K562 (cell line): Measurements from ENCODE around the gene BCORL1. TPM values are rescaled to one million over a fixed set of nuclear protein-coding genes. Genes with fewer than 3 reads are reported as not detected.
A peak's percentile ranks its signal among the peaks of the same experiment; 100 is the strongest.

Source experiments
- ATAC-seq: fragments of 200-7000 bp; cut with Tn5 transposase; 3 replicates; pipeline ENCODE4 v1.9.1; 2020; ENCODE audit warnings: moderate library complexity
- BruUV-seq: library from RNA; stranded (reverse); fragments of 400-500 nt; replicated peaks from 2 replicates; lab custom pipeline; 2021; lab: Mats Ljungman, UMichigan
- CTCF ChIA-PET: fragments of 300-600 bp; formaldehyde crosslinking; extraction: SDS; loops from one replicate; lab custom pipeline; 2021; ENCODE audit warnings: low intra/inter-chr PET ratio; lab: Yijun Ruan, JAX
- POLR2A ChIA-PET: fragments of 300-600, 350-650 bp; sonication (Branson Sonifier 250); formaldehyde crosslinking; extraction: SDS; loops from one replicate; lab custom pipeline; 2021; ENCODE audit warnings: antibody characterized with exemption, inconsistent platforms; lab: Yijun Ruan, JAX
- DNase-seq, 4 experiments: peaks; one replicate each; pipeline versions ENCODE4 v3.0.0 to v3.0.0-alpha.2; 2011 to 2018; ENCODE audit warnings: low spot score in 3 of 4, mixed read lengths in 3 of 4; ENCODE audit errors: extremely low read depth in 1 of 4
- FAIRE-seq: peaks from 2 replicates; lab custom pipeline; 2011; peaks lifted over from hg19 to GRCh38; lab: Jason Lieb, UNC
- H2AFZ ChIP-seq: 2 replicates; pipeline ENCODE4 v1.6.0; 2011; ENCODE audit warnings: low read depth, low read length, control low read depth, inconsistent platforms
- H3K27ac ChIP-seq: fragments of 200-600 bp; 3 replicates; pipeline ENCODE4 v1.8.0; 2011; ENCODE audit warnings: low read depth, mild to moderate bottlenecking, control low read depth, inconsistent platforms, low read length, moderate library complexity, mixed read lengths; ENCODE audit errors: extremely low read depth
- H3K27me3 ChIP-seq, 2 experiments: fragments of 300-600 bp in 1 of 2; 2 replicates in 1 of 2; 3 replicates in 1 of 2; pipeline versions ENCODE4 v1.6.0 to v1.8.0; 2011; ENCODE audit warnings: inconsistent platforms in 2 of 2, low read length in 2 of 2, mild to moderate bottlenecking in 1 of 2, mixed read lengths in 1 of 2, moderate library complexity in 1 of 2; ENCODE audit not compliant: control insufficient read depth in 2 of 2, insufficient read depth in 2 of 2
- H3K36me3 ChIP-seq: fragments of 300-600 bp; 3 replicates; pipeline ENCODE4 v1.8.0; 2011; ENCODE audit warnings: mild to moderate bottlenecking, low read length, inconsistent platforms; ENCODE audit not compliant: control insufficient read depth, insufficient read depth
- H3K4me1 ChIP-seq, 2 experiments: fragments of 200-600 bp in 1 of 2; replicated peaks in 1 of 2; 2 replicates in 1 of 2; 3 replicates in 1 of 2; pipeline versions ENCODE4 v1.5.1 to v1.8.0; 2011; ENCODE audit warnings: inconsistent platforms in 2 of 2, low read length in 2 of 2, mild to moderate bottlenecking in 1 of 2, mixed read lengths in 1 of 2, moderate library complexity in 1 of 2; ENCODE audit not compliant: control insufficient read depth in 2 of 2, insufficient read depth in 2 of 2
- H3K4me2 ChIP-seq: 2 replicates; pipeline ENCODE4 v1.6.1; 2011; ENCODE audit warnings: low read length, control low read depth, inconsistent platforms, mixed read lengths; ENCODE audit not compliant: insufficient read depth
- H3K4me3 ChIP-seq: fragments of 200-600 bp; sonication (generic), shearing (Covaris generic); 2 replicates; pipeline ENCODE4 v1.5.1; 2016; ENCODE audit warnings: control low read depth, inconsistent platforms
- H3K79me2 ChIP-seq: fragments of 200-600 bp; 3 replicates; pipeline ENCODE4 v1.8.0; 2011; ENCODE audit warnings: low read length, inconsistent platforms; ENCODE audit not compliant: control insufficient read depth, insufficient read depth
- H3K9ac ChIP-seq, 2 experiments: 2 replicates each; pipeline versions ENCODE4 v1.6.0 to v1.6.1; 2011; ENCODE audit warnings: low read depth in 2 of 2, low read length in 2 of 2, control low read depth in 1 of 2, inconsistent platforms in 1 of 2, mild to moderate bottlenecking in 1 of 2, mixed read lengths in 1 of 2; ENCODE audit not compliant: insufficient read depth in 1 of 2
- H3K9me1 ChIP-seq: one replicate; pipeline ENCODE4 v1.6.0; 2011; ENCODE audit warnings: inconsistent platforms, mild to moderate bottlenecking, low read length, moderate library complexity; ENCODE audit not compliant: control insufficient read depth, insufficient read depth
- H3K9me3 ChIP-seq: replicated peaks from 2 replicates; pipeline ENCODE4 v1.5.1; 2011; ENCODE audit warnings: low read depth, low read length, inconsistent platforms; ENCODE audit not compliant: control insufficient read depth, insufficient read depth
- H4K20me1 ChIP-seq: replicated peaks from 2 replicates; pipeline ENCODE4 v1.6.1; 2011; ENCODE audit warnings: low read length, inconsistent platforms, mixed read lengths; ENCODE audit not compliant: control insufficient read depth, insufficient read depth
- ATF1 ChIP-seq, 2 experiments: fragments of 450-650 bp in 1 of 2; IDR thresholded peaks; 2 replicates each; pipeline ENCODE4 v1.6.1; 2016; ENCODE audit warnings: missing compliant biosample characterization in 1 of 2, missing genetic modification characterization in 1 of 2
- CBX1 ChIP-seq: sonication (generic); IDR thresholded peaks from 2 replicates; pipeline ENCODE4 v1.6.1; 2016; ENCODE audit warnings: antibody characterized with exemption, low read depth, mild to moderate bottlenecking
- WGBS: fragments of 100-300 bp; shearing (Covaris generic); methylation state at CpG from one replicate; pipeline ENCODE4 v1.1.6; 2016; ENCODE audit warnings: low coverage, mixed read lengths; ENCODE audit not compliant: insufficient coverage; ENCODE audit errors: missing lambda C conversion rate; 5-methylcytosine and 5-hydroxymethylcytosine counted together
- in situ Hi-C: fragments of 300-500 bp; cut with MboI; formaldehyde crosslinking; loops from 4 replicates; pipeline ENCODE4 v1.15.0; 2018; ENCODE audit warnings: inconsistent platforms, mixed read lengths
- intact Hi-C: fragments of 100-400 bp; cut with micrococcal nuclease; formaldehyde crosslinking; loops from 2 replicates; pipeline ENCODE4 v1.14.2; 2022
- polyA plus RNA-seq, 8 experiments: library from polyadenylated mRNA; depleted of rRNA in 4 of 8; stranded (reverse) in 5 of 8; unstranded in 3 of 8; fragments of >200 nt; fragmentation: Nextera tagmentation in 2 of 8; fragmentation: Illumina TruSeq in 1 of 8; extraction: Ambion mirVana in 2 of 8; extraction: Trizol in 1 of 8; gene quantifications; 2 replicates each; pipeline versions ENCODE4 v1.2.1 to v1.2.3, GENCODE V29; 2011 to 2014; ENCODE audit warnings: inconsistent platforms in 1 of 8, missing spikeins in 1 of 8
- total RNA-seq, 7 experiments: library from RNA; depleted of rRNA in 6 of 7; stranded (reverse); fragments of >200 nt in 6 of 7; fragmentation: Illumina TruSeq in 2 of 7; extraction: Trizol in 2 of 7; gene quantifications; 2 replicates each; pipeline versions ENCODE4 v1.2.1 to v1.2.3, GENCODE V29; 2011 to 2021; ENCODE audit warnings: low replicate concordance in 1 of 7
- TF ChIP-seq, protein P1 (sequence below): fragments of 200-800 bp; sonication (Bioruptor generic); IDR thresholded peaks from 2 replicates; pipeline ENCODE4 v1.6.1; 2017; ENCODE audit warnings: missing genetic modification characterization, missing compliant biosample characterization

The BCORL1 gene
- total and polyA plus RNA-seq, 9 of the 15 experiments (the other 6 are each of a cell fraction or from before 2014, with no cell fraction given), result 0.48 to 29.6 (median 2.1) TPM

DNA sequence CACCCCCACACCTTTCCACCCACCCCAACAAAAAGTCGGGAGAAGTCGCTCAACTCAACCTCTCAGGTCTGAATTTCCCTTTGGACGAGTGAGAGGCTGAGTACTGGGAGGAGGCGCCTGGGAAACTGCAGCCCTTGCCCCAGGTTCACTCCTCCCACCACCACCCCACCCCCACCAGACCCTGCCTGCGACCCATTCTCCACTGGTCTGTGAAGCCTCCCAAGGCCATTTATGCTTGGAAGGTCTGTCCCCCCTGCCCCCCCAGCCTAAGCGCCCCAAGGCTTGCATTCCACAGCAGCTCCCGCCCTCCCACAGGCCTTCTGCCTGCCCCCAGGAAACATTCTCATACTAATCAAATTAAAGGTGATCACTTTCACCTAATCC is 100.7 kb downstream of the BCORL1 start:
- in situ Hi-C loops, result no loop called here
- Histone ChIP-seq H3K4me1 (peaks cover 61 to 62% of the 10 kb centered on the region in 2 experiments), H3K4me3 (no peak overlapping the region; the same call in 1 of the 2 replicates), H4K20me1 (0 out of 2 replicates have a peak, but pooled peaks cover 4% of the 10 kb centered on the region), H3K27ac (peak overlapping the region; percentile 78), H3K9ac (no peak overlapping the region; a peak in 1 of 4 replicates), H3K36me3 (peaks cover 62% of the 10 kb centered on the region; the same call in 2 of the 3 replicates), H3K79me2 (peaks cover 70% of the 10 kb centered on the region), H3K9me1 (peaks cover 8% of the 10 kb centered on the region), H2AFZ (no peak overlapping the region), H3K27me3 (no peaks in the 10 kb centered on the region), H3K9me3 (no peaks in the 10 kb centered on the region), H3K4me2 (peak overlapping the region; percentile 72)
- WGBS, result 0% methylated on average over 3 of the region's 7 CpGs
- no TSS peak for BruUV-seq
- TF ChIP-seq CBX1 (0 out of 2 replicates have a peak, but pooled peaks have one; percentile 1), ATF1 (CRISPR knock-in tag; IDR thresholded peaks at IDR 0.05) (no peak), ATF1 (tag; IDR thresholded peaks at IDR 0.05) (no peak)
- TF ChIP-seq, protein P1, sequence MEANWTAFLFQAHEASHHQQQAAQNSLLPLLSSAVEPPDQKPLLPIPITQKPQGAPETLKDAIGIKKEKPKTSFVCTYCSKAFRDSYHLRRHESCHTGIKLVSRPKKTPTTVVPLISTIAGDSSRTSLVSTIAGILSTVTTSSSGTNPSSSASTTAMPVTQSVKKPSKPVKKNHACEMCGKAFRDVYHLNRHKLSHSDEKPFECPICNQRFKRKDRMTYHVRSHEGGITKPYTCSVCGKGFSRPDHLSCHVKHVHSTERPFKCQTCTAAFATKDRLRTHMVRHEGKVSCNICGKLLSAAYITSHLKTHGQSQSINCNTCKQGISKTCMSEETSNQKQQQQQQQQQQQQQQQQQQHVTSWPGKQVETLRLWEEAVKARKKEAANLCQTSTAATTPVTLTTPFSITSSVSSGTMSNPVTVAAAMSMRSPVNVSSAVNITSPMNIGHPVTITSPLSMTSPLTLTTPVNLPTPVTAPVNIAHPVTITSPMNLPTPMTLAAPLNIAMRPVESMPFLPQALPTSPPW, result 0 out of 2 replicates have a peak, but pooled peaks have one; percentile 6
- ChIA-PET POLR2A (no interaction called here), CTCF (no interaction called here)
- intact Hi-C loops, result loop anchor here (5.0 kb wide), 1 partner anchor 89 kb away; the partner anchor contains the start of gene RAB33A
- FAIRE-seq, result no peak
- ATAC-seq, result peak; percentile 34
- DNase-seq, result peak; percentile 49 to 63 (median 50)
